ENCODE results near the gene FADS1. TPM values are rescaled to one million over a fixed set of nuclear protein-coding genes. Genes with fewer than 3 reads are reported as not detected.

The FADS1 gene
- total and polyA plus RNA-seq, 2 experiments from 2014 or later = 74.9 to 119 TPM

DNA sequence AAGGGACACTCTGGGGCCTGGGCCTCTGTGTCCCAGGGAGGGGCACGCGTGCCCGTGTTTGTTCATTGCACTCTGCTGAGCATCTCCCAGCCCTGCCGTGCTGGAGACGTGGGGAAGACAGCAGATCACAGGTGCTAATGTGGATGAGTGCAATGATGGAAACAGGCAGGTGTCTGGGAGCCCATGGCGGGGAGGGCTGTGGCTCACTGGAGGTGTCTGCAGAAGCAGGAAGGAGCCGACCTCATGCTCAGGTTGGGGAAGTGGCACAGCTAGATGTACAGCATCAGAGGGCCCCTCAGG lies 32.3 kb downstream of the FADS1 start:
- Histone ChIP-seq H3K27ac (ENCODE audit: low read depth) (no peak overlapping the region), H4K20me1 (replicated peaks; ENCODE audit: insufficient read depth) (peaks cover 12% of the 10 kb centered on the region), H3K9me2 (ENCODE audit: insufficient read depth) (no peaks in the 10 kb centered on the region), H3K27me3 (ENCODE audit: insufficient read depth) (no peaks in the 10 kb centered on the region), H2AFZ (no peak overlapping the region), H3F3A (replicated peaks; ENCODE audit: low read depth) (0 out of 2 replicates have a peak, but pooled peaks cover 9% of the 10 kb centered on the region), H3K4me1 (ENCODE audit: insufficient read depth) (no peaks in the 10 kb centered on the region), H3K4me2 (no peak overlapping the region), H3K36me3 (ENCODE audit: insufficient read depth) (peaks cover 12% of the 10 kb centered on the region), H3K4me3 (no peak overlapping the region), H3K79me2 (replicated peaks; ENCODE audit: insufficient read depth) (no peaks in the 10 kb centered on the region)
- DNase-seq (ENCODE audit: low spot score) (no peak), ATAC-seq (no peak)
- Mint-ChIP-seq H3K36me3 (ENCODE audit: low read depth) (peaks cover 41% of the 10 kb centered on the region), H3K9me3 (no peaks in the 10 kb centered on the region), H3K27me3 (ENCODE audit: insufficient read depth, low read depth, poor library complexity) (peaks cover 16% of the 10 kb centered on the region), H3K4me1 (peaks cover 3% of the 10 kb centered on the region; the same call in 2 of the 3 replicates), H3K4me3 (no peak overlapping the region; the same call in 2 of the 3 replicates), H3K27ac (no peak overlapping the region)
- TF ChIP-seq ZNF331 (CRISPR knock-in tag; IDR thresholded peaks at IDR 0.05; ENCODE audit: low read depth) = no peak
- TF ChIP-seq POLR2AphosphoS5 (IDR thresholded peaks at IDR 0.05; ENCODE audit: low read depth) = no peak
- no peak for TF ChIP-seq JUNB (IDR thresholded peaks at IDR 0.05; ENCODE audit: unreplicated experiment)
- TF ChIP-seq, protein P1, sequence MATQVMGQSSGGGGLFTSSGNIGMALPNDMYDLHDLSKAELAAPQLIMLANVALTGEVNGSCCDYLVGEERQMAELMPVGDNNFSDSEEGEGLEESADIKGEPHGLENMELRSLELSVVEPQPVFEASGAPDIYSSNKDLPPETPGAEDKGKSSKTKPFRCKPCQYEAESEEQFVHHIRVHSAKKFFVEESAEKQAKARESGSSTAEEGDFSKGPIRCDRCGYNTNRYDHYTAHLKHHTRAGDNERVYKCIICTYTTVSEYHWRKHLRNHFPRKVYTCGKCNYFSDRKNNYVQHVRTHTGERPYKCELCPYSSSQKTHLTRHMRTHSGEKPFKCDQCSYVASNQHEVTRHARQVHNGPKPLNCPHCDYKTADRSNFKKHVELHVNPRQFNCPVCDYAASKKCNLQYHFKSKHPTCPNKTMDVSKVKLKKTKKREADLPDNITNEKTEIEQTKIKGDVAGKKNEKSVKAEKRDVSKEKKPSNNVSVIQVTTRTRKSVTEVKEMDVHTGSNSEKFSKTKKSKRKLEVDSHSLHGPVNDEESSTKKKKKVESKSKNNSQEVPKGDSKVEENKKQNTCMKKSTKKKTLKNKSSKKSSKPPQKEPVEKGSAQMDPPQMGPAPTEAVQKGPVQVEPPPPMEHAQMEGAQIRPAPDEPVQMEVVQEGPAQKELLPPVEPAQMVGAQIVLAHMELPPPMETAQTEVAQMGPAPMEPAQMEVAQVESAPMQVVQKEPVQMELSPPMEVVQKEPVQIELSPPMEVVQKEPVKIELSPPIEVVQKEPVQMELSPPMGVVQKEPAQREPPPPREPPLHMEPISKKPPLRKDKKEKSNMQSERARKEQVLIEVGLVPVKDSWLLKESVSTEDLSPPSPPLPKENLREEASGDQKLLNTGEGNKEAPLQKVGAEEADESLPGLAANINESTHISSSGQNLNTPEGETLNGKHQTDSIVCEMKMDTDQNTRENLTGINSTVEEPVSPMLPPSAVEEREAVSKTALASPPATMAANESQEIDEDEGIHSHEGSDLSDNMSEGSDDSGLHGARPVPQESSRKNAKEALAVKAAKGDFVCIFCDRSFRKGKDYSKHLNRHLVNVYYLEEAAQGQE (IDR thresholded peaks at IDR 0.05; ENCODE audit: unreplicated experiment) = no peak
- no peak for TF ChIP-seq CREB1 (CRISPR knock-in tag; IDR thresholded peaks at IDR 0.05; ENCODE audit: low read depth)
- TF ChIP-seq, protein P2, sequence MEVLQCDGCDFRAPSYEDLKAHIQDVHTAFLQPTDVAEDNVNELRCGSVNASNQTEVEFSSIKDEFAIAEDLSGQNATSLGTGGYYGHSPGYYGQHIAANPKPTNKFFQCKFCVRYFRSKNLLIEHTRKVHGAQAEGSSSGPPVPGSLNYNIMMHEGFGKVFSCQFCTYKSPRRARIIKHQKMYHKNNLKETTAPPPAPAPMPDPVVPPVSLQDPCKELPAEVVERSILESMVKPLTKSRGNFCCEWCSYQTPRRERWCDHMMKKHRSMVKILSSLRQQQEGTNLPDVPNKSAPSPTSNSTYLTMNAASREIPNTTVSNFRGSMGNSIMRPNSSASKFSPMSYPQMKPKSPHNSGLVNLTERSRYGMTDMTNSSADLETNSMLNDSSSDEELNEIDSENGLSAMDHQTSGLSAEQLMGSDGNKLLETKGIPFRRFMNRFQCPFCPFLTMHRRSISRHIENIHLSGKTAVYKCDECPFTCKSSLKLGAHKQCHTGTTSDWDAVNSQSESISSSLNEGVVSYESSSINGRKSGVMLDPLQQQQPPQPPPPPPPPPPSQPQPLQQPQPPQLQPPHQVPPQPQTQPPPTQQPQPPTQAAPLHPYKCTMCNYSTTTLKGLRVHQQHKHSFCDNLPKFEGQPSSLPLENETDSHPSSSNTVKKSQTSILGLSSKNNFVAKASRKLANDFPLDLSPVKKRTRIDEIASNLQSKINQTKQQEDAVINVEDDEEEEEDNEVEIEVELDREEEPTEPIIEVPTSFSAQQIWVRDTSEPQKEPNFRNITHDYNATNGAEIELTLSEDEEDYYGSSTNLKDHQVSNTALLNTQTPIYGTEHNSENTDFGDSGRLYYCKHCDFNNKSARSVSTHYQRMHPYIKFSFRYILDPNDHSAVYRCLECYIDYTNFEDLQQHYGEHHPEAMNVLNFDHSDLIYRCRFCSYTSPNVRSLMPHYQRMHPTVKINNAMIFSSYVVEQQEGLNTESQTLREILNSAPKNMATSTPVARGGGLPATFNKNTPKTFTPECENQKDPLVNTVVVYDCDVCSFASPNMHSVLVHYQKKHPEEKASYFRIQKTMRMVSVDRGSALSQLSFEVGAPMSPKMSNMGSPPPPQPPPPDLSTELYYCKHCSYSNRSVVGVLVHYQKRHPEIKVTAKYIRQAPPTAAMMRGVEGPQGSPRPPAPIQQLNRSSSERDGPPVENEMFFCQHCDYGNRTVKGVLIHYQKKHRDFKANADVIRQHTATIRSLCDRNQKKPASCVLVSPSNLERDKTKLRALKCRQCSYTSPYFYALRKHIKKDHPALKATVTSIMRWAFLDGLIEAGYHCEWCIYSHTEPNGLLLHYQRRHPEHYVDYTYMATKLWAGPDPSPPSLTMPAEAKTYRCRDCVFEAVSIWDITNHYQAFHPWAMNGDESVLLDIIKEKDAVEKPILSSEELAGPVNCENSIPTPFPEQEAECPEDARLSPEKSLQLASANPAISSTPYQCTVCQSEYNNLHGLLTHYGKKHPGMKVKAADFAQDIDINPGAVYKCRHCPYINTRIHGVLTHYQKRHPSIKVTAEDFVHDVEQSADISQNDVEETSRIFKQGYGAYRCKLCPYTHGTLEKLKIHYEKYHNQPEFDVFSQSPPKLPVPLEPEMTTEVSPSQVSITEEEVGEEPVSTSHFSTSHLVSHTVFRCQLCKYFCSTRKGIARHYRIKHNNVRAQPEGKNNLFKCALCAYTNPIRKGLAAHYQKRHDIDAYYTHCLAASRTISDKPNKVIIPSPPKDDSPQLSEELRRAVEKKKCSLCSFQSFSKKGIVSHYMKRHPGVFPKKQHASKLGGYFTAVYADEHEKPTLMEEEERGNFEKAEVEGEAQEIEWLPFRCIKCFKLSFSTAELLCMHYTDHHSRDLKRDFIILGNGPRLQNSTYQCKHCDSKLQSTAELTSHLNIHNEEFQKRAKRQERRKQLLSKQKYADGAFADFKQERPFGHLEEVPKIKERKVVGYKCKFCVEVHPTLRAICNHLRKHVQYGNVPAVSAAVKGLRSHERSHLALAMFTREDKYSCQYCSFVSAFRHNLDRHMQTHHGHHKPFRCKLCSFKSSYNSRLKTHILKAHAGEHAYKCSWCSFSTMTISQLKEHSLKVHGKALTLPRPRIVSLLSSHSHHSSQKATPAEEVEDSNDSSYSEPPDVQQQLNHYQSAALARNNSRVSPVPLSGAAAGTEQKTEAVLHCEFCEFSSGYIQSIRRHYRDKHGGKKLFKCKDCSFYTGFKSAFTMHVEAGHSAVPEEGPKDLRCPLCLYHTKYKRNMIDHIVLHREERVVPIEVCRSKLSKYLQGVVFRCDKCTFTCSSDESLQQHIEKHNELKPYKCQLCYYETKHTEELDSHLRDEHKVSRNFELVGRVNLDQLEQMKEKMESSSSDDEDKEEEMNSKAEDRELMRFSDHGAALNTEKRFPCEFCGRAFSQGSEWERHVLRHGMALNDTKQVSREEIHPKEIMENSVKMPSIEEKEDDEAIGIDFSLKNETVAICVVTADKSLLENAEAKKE (CRISPR knock-in tag; IDR thresholded peaks at IDR 0.05) = no peak
- TF ChIP-seq STAT1 (IDR thresholded peaks at IDR 0.05; ENCODE audit: unreplicated experiment) = no peak
- TF ChIP-seq NANOG (IDR thresholded peaks at IDR 0.05; ENCODE audit: borderline replicate concordance) = no peak
- no peak for TF ChIP-seq EZH2 (IDR thresholded peaks at IDR 0.05; ENCODE audit: low read depth, unreplicated experiment)
- TF ChIP-seq, protein P3, sequence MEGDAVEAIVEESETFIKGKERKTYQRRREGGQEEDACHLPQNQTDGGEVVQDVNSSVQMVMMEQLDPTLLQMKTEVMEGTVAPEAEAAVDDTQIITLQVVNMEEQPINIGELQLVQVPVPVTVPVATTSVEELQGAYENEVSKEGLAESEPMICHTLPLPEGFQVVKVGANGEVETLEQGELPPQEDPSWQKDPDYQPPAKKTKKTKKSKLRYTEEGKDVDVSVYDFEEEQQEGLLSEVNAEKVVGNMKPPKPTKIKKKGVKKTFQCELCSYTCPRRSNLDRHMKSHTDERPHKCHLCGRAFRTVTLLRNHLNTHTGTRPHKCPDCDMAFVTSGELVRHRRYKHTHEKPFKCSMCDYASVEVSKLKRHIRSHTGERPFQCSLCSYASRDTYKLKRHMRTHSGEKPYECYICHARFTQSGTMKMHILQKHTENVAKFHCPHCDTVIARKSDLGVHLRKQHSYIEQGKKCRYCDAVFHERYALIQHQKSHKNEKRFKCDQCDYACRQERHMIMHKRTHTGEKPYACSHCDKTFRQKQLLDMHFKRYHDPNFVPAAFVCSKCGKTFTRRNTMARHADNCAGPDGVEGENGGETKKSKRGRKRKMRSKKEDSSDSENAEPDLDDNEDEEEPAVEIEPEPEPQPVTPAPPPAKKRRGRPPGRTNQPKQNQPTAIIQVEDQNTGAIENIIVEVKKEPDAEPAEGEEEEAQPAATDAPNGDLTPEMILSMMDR (conservative IDR thresholded peaks at IDR 0.05; ENCODE audit: low read depth in 2 of 2) = no peak
- TF ChIP-seq EZH2phosphoT487 (IDR thresholded peaks at IDR 0.05; ENCODE audit: unreplicated experiment) = no peak
- no peak for TF ChIP-seq ZNF114 (CRISPR knock-in tag; IDR thresholded peaks at IDR 0.05)
- TF ChIP-seq, protein P4, sequence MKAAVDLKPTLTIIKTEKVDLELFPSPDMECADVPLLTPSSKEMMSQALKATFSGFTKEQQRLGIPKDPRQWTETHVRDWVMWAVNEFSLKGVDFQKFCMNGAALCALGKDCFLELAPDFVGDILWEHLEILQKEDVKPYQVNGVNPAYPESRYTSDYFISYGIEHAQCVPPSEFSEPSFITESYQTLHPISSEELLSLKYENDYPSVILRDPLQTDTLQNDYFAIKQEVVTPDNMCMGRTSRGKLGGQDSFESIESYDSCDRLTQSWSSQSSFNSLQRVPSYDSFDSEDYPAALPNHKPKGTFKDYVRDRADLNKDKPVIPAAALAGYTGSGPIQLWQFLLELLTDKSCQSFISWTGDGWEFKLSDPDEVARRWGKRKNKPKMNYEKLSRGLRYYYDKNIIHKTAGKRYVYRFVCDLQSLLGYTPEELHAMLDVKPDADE (IDR thresholded peaks at IDR 0.05) = no peak
